MM.1S (cell line): ENCODE measurements around the gene CTSH.

ENCODE experiments used
- EZH2 ChIP-seq: fragments of 300-600 bp; sonication (generic); optimal IDR thresholded peaks from 2 replicates; pipeline ENCODE3; 2017; ENCODE audit warnings: low read depth, mild to moderate bottlenecking, antibody characterized with exemption, low read length, mixed read lengths
- EZH2phosphoT487 ChIP-seq: fragments of 300-600 bp; sonication (generic); IDR thresholded peaks from 2 replicates; pipeline ENCODE4 v1.6.1; 2018; ENCODE audit warnings: antibody characterized with exemption, low read length
- TF ChIP-seq, protein P1 (sequence below): fragments of 300-600 bp; sonication (generic); IDR thresholded peaks from 2 replicates; pipeline ENCODE4 v1.5.1; 2016; ENCODE audit warnings: antibody characterized with exemption, low read length, mixed read lengths

DNA sequence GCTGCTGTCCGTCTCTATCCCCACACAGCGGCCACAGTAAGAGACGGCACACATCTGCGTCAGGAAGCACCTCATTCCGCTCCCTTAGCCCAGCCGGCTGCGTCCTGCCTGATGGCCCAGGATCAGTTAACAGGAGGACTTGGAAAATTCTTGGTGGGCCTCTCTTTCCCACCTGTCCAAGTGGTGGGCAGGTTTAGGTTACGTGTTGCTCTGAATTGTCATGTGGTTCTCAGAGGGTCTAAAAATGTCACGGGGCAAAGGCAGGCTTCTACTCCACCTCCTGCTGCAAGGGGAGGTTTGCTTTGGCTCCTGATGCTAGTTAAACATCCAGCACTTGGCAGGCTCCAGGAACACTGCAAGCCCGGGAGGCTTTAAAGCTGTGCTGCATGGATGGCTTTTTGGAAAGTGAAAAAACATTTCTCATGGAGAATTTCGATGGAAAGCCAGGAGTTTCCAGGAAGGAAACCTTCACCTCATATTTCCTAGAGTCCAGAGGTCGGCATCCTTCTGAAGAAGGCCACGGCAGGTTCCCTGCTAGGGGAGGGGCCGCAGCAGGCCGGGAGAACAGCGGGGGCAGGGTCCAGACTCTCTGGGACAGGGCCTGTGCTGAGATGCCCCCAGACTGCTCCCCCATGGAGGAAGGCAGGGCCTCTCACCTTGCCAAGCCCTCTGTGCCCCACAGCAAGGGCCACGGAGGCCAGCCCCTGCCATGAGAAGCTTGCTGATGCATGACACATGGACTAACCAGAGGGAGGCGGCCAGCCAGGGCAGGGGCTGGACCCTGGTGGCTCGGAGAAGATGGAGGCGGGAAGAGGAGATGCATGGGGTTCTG lies 10.8 kb downstream of the CTSH start:
- TF ChIP-seq EZH2 (no peak), EZH2phosphoT487 (no peak)
- TF ChIP-seq, protein P1, sequence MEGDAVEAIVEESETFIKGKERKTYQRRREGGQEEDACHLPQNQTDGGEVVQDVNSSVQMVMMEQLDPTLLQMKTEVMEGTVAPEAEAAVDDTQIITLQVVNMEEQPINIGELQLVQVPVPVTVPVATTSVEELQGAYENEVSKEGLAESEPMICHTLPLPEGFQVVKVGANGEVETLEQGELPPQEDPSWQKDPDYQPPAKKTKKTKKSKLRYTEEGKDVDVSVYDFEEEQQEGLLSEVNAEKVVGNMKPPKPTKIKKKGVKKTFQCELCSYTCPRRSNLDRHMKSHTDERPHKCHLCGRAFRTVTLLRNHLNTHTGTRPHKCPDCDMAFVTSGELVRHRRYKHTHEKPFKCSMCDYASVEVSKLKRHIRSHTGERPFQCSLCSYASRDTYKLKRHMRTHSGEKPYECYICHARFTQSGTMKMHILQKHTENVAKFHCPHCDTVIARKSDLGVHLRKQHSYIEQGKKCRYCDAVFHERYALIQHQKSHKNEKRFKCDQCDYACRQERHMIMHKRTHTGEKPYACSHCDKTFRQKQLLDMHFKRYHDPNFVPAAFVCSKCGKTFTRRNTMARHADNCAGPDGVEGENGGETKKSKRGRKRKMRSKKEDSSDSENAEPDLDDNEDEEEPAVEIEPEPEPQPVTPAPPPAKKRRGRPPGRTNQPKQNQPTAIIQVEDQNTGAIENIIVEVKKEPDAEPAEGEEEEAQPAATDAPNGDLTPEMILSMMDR: no peak
